IMR-90 (cell line): ENCODE measurements around the gene GRK5. TPM values are rescaled to one million over a fixed set of nuclear protein-coding genes. Genes with fewer than 3 reads are reported as not detected.

ENCODE experiments used
- ATAC-seq: fragments of 200-7000 bp; cut with Tn5 transposase; 2 replicates; pipeline ENCODE4 v1.9.1; 2020; ENCODE audit warnings: low read depth, mild to moderate bottlenecking, moderate library complexity
- BruUV-seq: library from RNA; stranded (reverse); fragments of 400-500 nt; replicated peaks from 2 replicates; lab custom pipeline; 2021; lab: Mats Ljungman, UMichigan
- CTCF ChIA-PET: fragments of 300-600 bp; formaldehyde crosslinking; extraction: SDS; loops from one replicate; lab custom pipeline; 2021; ENCODE audit warnings: antibody characterized with exemption; lab: Yijun Ruan, JAX
- POLR2A ChIA-PET: fragments of 300-600 bp; sonication (Branson Sonifier 250); formaldehyde crosslinking; loops from one replicate; lab custom pipeline; 2022; ENCODE audit warnings: antibody characterized with exemption; ENCODE audit not compliant: unreplicated experiment; lab: Charles Lee
- DNase-seq: peaks from one replicate; pipeline ENCODE4 v3.0.0; 2013
- H2AFZ ChIP-seq: replicated peaks from 2 replicates; pipeline ENCODE3; 2013; ENCODE audit warnings: low read length, mild to moderate bottlenecking; ENCODE audit not compliant: poor library complexity
- H2AK5ac ChIP-seq: 2 replicates; pipeline ENCODE4 v1.6.1; 2013; ENCODE audit warnings: low read depth, low read length, inconsistent platforms
- H2AK9ac ChIP-seq: replicated peaks from 2 replicates; pipeline ENCODE3; 2013; ENCODE audit warnings: mild to moderate bottlenecking, low read depth, low read length, moderate library complexity; ENCODE audit not compliant: poor library complexity
- H2BK120ac ChIP-seq: 2 replicates; pipeline ENCODE4 v1.6.1; 2013; ENCODE audit warnings: low read depth, low read length, inconsistent platforms
- H2BK15ac ChIP-seq: 3 replicates; pipeline ENCODE4 v1.6.1; 2013; ENCODE audit warnings: low read depth, low read length, inconsistent platforms
- H2BK20ac ChIP-seq: 2 replicates; pipeline ENCODE4 v1.6.1; 2013; ENCODE audit warnings: low read depth, mild to moderate bottlenecking, inconsistent platforms, low read length, moderate library complexity
- H2BK5ac ChIP-seq: 2 replicates; pipeline ENCODE4 v1.6.1; 2013; ENCODE audit warnings: mild to moderate bottlenecking, low read depth, low read length, inconsistent platforms; ENCODE audit not compliant: poor library complexity, severe bottlenecking
- H3K14ac ChIP-seq: replicated peaks from 2 replicates; pipeline ENCODE4 v1.6.1; 2013; ENCODE audit warnings: low read depth, low read length, inconsistent platforms
- H3K18ac ChIP-seq: 2 replicates; pipeline ENCODE4 v1.6.1; 2013; ENCODE audit warnings: low read depth, low read length, control low read depth
- H3K23ac ChIP-seq: 2 replicates; pipeline ENCODE4 v1.6.1; 2013; ENCODE audit warnings: low read depth, low read length, inconsistent platforms
- H3K27ac ChIP-seq: 2 replicates; pipeline ENCODE4 v1.5.1; 2013; ENCODE audit warnings: mild to moderate bottlenecking, control low read depth, low read length; ENCODE audit not compliant: insufficient read depth
- H3K27me3 ChIP-seq: 2 replicates; pipeline ENCODE4 v1.6.1; 2013; ENCODE audit warnings: low read length; ENCODE audit not compliant: control insufficient read depth, insufficient read depth
- H3K36me3 ChIP-seq: 2 replicates; pipeline ENCODE4 v1.6.1; 2013; ENCODE audit warnings: low read length, mixed read lengths; ENCODE audit not compliant: control insufficient read depth, insufficient read depth
- H3K4ac ChIP-seq: 2 replicates; pipeline ENCODE4 v1.6.1; 2013; ENCODE audit warnings: low read depth, low read length, inconsistent platforms
- H3K4me1 ChIP-seq: 2 replicates; pipeline ENCODE4 v1.6.1; 2013; ENCODE audit warnings: low read length, mixed read lengths; ENCODE audit not compliant: control insufficient read depth, insufficient read depth
- H3K4me2 ChIP-seq: 2 replicates; pipeline ENCODE4 v1.6.1; 2013; ENCODE audit warnings: low read depth, mild to moderate bottlenecking, control low read depth, low read length, moderate library complexity
- H3K4me3 ChIP-seq: 2 replicates; pipeline ENCODE4 v1.5.1; 2013; ENCODE audit warnings: low read depth, mild to moderate bottlenecking, control low read depth, low read length, moderate library complexity; ENCODE audit not compliant: insufficient read depth
- H3K56ac ChIP-seq: 2 replicates; pipeline ENCODE4 v1.6.1; 2013; ENCODE audit warnings: low read length, inconsistent platforms; ENCODE audit not compliant: insufficient read depth; ENCODE audit errors: extremely low read depth
- H3K79me1 ChIP-seq, 2 experiments: 2 replicates each; pipeline ENCODE4 v1.6.1; 2013; ENCODE audit warnings: low read length in 2 of 2, inconsistent platforms in 1 of 2, low read depth in 1 of 2
- H3K9ac ChIP-seq: 2 replicates; pipeline ENCODE4 v1.6.1; 2013; ENCODE audit warnings: low read depth, low read length, control low read depth
- H3K9me1 ChIP-seq: 2 replicates; pipeline ENCODE4 v1.6.1; 2013; ENCODE audit warnings: low read length, inconsistent platforms; ENCODE audit not compliant: insufficient read depth
- H3K9me3 ChIP-seq: 2 replicates; pipeline ENCODE4 v1.6.1; 2013; ENCODE audit warnings: low read length; ENCODE audit not compliant: control insufficient read depth, insufficient read depth
- H4K20me1 ChIP-seq: 2 replicates; pipeline ENCODE4 v1.6.1; 2013; ENCODE audit warnings: low read length, inconsistent platforms; ENCODE audit not compliant: insufficient read depth
- H4K5ac ChIP-seq: 2 replicates; pipeline ENCODE4 v1.6.1; 2013; ENCODE audit warnings: mild to moderate bottlenecking, low read depth, low read length, control low read depth
- H4K8ac ChIP-seq, 2 experiments: 2 replicates each; pipeline ENCODE4 v1.6.1; 2013; ENCODE audit warnings: low read depth in 2 of 2, low read length in 2 of 2, control low read depth in 1 of 2, inconsistent platforms in 1 of 2
- H4K91ac ChIP-seq: 2 replicates; pipeline ENCODE4 v1.6.1; 2013; ENCODE audit warnings: low read depth, low read length, inconsistent platforms; ENCODE audit not compliant: insufficient read depth
- BHLHE40 ChIP-seq: fragments of 150-350 bp; IDR thresholded peaks from 2 replicates; pipeline ENCODE4 v1.6.1; 2016; ENCODE audit warnings: mild to moderate bottlenecking, low read depth, low read length
- CEBPB ChIP-seq: IDR thresholded peaks from 2 replicates; pipeline ENCODE4 v1.6.1; 2012; ENCODE audit warnings: low read depth, low read length, improper control_type of control experiment
- CHD1 ChIP-seq: IDR thresholded peaks from 2 replicates; pipeline ENCODE4 v1.6.1; 2012; ENCODE audit warnings: low read depth, low read length, improper control_type of control experiment
- CTCF ChIP-seq: conservative IDR thresholded peaks from 2 replicates; pipeline ENCODE4 v1.5.1; 2012; ENCODE audit warnings: mild to moderate bottlenecking, low read depth, low read length, improper control_type of control experiment
- ELK1 ChIP-seq: fragments of 150-350 bp; IDR thresholded peaks from 2 replicates; pipeline ENCODE4 v1.6.1; 2016; ENCODE audit warnings: low read depth, mild to moderate bottlenecking, low read length, moderate library complexity, borderline replicate concordance
- FOS ChIP-seq: fragments of 150-350 bp; IDR thresholded peaks from 2 replicates; pipeline ENCODE4 v1.6.1; 2016; ENCODE audit warnings: low read depth, low read length
- MAFK ChIP-seq: IDR thresholded peaks from 2 replicates; pipeline ENCODE4 v1.6.1; 2012; ENCODE audit warnings: low read depth, low read length, improper control_type of control experiment
- MXI1 ChIP-seq: IDR thresholded peaks from 2 replicates; pipeline ENCODE4 v1.6.1; 2012; ENCODE audit warnings: low read depth, mild to moderate bottlenecking, low read length, moderate library complexity, borderline replicate concordance
- NFE2L2 ChIP-seq: fragments of 150-350 bp; IDR thresholded peaks from 2 replicates; pipeline ENCODE4 v1.6.1; 2016; ENCODE audit warnings: low read depth, mild to moderate bottlenecking, low read length
- POLR2A ChIP-seq: IDR thresholded peaks from 2 replicates; pipeline ENCODE4 v1.6.1; 2012; ENCODE audit warnings: mild to moderate bottlenecking, low read depth, low read length
- RAD21 ChIP-seq: IDR thresholded peaks from 2 replicates; pipeline ENCODE4 v1.6.1; 2012; ENCODE audit warnings: low read length, improper control_type of control experiment
- RCOR1 ChIP-seq: IDR thresholded peaks from 2 replicates; pipeline ENCODE4 v1.6.1; 2012; ENCODE audit warnings: mild to moderate bottlenecking, low read length, improper control_type of control experiment; ENCODE audit not compliant: insufficient replicate concordance
- RFX5 ChIP-seq: IDR thresholded peaks from 2 replicates; pipeline ENCODE4 v1.8.0; 2012; ENCODE audit warnings: low read depth, mild to moderate bottlenecking, low read length, moderate library complexity
- SMC3 ChIP-seq: fragments of 150-350 bp; IDR thresholded peaks from 2 replicates; pipeline ENCODE4 v1.6.1; 2016; ENCODE audit warnings: low read depth, mild to moderate bottlenecking, antibody characterized with exemption, low read length, moderate library complexity
- USF2 ChIP-seq: fragments of 150-350 bp; IDR thresholded peaks from 2 replicates; pipeline ENCODE4 v1.6.1; 2017; ENCODE audit warnings: mild to moderate bottlenecking, antibody characterized with exemption, low read length, low read depth
- WGBS, 2 experiments: methylation state at CpG; one replicate each; pipeline versions ENCODE4 v1.1.5 to v1.1.7; 2013; ENCODE audit warnings: missing lambda C conversion rate in 2 of 2; ENCODE audit not compliant: insufficient read length in 1 of 2; ENCODE audit errors: extremely low coverage in 2 of 2; 5-methylcytosine and 5-hydroxymethylcytosine counted together
- dilution Hi-C: fragments of 300-500 bp; cut with HindIII; formaldehyde crosslinking; loops from one replicate; pipeline ENCODE4 v1.14.3; 2018; ENCODE audit warnings: low sequenced_read_pairs; ENCODE audit not compliant: unreplicated experiment
- in situ Hi-C: fragments of 300-500 bp; cut with MboI; formaldehyde crosslinking; loops from 3 replicates; pipeline ENCODE4 v1.14.3; 2019; ENCODE audit warnings: low sequenced_read_pairs, inconsistent platforms, mixed read lengths
- intact Hi-C: fragments of 100-400 bp; cut with micrococcal nuclease; formaldehyde crosslinking; loops from 2 replicates; pipeline ENCODE4 v1.10.0; 2022
- polyA plus RNA-seq, 3 experiments: library from polyadenylated mRNA; depleted of rRNA; stranded (reverse); fragments of >200 nt; gene quantifications; 2 replicates each; pipeline ENCODE4 v1.2.3, GENCODE V29; 2012; ENCODE audit warnings: low replicate concordance in 1 of 3
- total RNA-seq: library from RNA; depleted of rRNA; stranded (reverse); fragments of >200 nt; gene quantifications from 2 replicates; pipeline ENCODE4 v1.2.3, GENCODE V29; 2012

The GRK5 gene
- total and polyA plus RNA-seq, 2 of the 4 experiments (the other 2 are of a cell fraction), result 12.9 to 16.3 TPM

GRCh38 chr10:119379466-119380071, 172.2 kb downstream of the GRK5 start:
- Histone ChIP-seq H3K27ac (no peak overlapping the region), H3K9me1 (peaks cover 40% of the 10 kb centered on the region), H3K4me3 (no peak overlapping the region), H3K36me3 (peaks cover 47% of the 10 kb centered on the region), H3K56ac (no peak overlapping the region), H2BK120ac (no peak overlapping the region; the same call in 1 of the 2 replicates), H2AK9ac (no peak overlapping the region), H3K14ac (no peak overlapping the region), H2BK15ac (no peak overlapping the region), H2BK5ac (no peak overlapping the region), H3K18ac (no peak overlapping the region), H3K4ac (peak overlapping the region; percentile 64), H4K20me1 (peaks cover 37% of the 10 kb centered on the region), H2AK5ac (no peak overlapping the region; the same call in 1 of the 2 replicates), H3K27me3 (no peaks in the 10 kb centered on the region), H3K4me1 (peaks cover 23% of the 10 kb centered on the region), H4K8ac (peak overlapping the region in 1 of 2 experiments; percentile 10; a peak in 1 of 4 replicates), H2BK20ac (no peak overlapping the region), H4K91ac (no peak overlapping the region), H4K5ac (no peak overlapping the region), H3K9ac (no peak overlapping the region), H3K23ac (no peak overlapping the region), H3K9me3 (no peaks in the 10 kb centered on the region), H3K4me2 (no peak overlapping the region), H3K79me1 (peaks cover 54 to 84% of the 10 kb centered on the region in 2 experiments), H2AFZ (no peak overlapping the region)
- DNase-seq (no peak), ATAC-seq (no peak)
- ChIA-PET CTCF (no interaction called here), POLR2A (no interaction called here)
- 100% methylated on average over 3 of the region's 10 CpGs; no CpG with 5 or more reads in 1 of the 2 experiments for WGBS, 2 experiments
- no TSS peak for BruUV-seq
- no peak for TF ChIP-seq USF2
- no peak for TF ChIP-seq CTCF
- no peak for TF ChIP-seq POLR2A
- no peak for TF ChIP-seq NFE2L2
- no peak for TF ChIP-seq CHD1
- no peak for TF ChIP-seq RAD21
- TF ChIP-seq SMC3, result no peak
- no peak for TF ChIP-seq CEBPB
- no peak for TF ChIP-seq BHLHE40
- TF ChIP-seq FOS, result no peak
- TF ChIP-seq MAFK, result no peak
- no peak for TF ChIP-seq RCOR1
- TF ChIP-seq MXI1, result no peak
- no peak for TF ChIP-seq ELK1
- no peak for TF ChIP-seq RFX5
- intact Hi-C loops, result no loop called here
- dilution Hi-C loops, result no loop called here
- in situ Hi-C loops, result no loop called here
